MM.1S (cell line): ENCODE measurements around the gene GJB4.

Experiments
- DNase-seq: peaks from one replicate; pipeline ENCODE4 v3.0.0-alpha.2; 2015
- H2AFZ ChIP-seq: fragments of 300-600 bp; sonication (generic); 2 replicates; pipeline ENCODE4 v1.6.0; 2016; ENCODE audit warnings: antibody characterized with exemption, low read length
- H3F3A ChIP-seq: fragments of 300-600 bp; sonication (generic); 2 replicates; pipeline ENCODE4 v1.6.1; 2016; ENCODE audit warnings: mild to moderate bottlenecking, antibody characterized with exemption, low read length, moderate library complexity, mixed read lengths; ENCODE audit not compliant: insufficient read depth
- H3K27ac ChIP-seq: fragments of 300-600 bp; sonication (generic); 2 replicates; pipeline ENCODE4 v1.5.1; 2016; ENCODE audit warnings: mild to moderate bottlenecking, low read length
- H3K27me3 ChIP-seq: fragments of 300-600 bp; sonication (generic); replicated peaks from 2 replicates; pipeline ENCODE4 v1.6.0; 2016; ENCODE audit warnings: low read length; ENCODE audit not compliant: insufficient read depth
- H3K36me3 ChIP-seq: fragments of 300-600 bp; sonication (generic); replicated peaks from 2 replicates; pipeline ENCODE4 v1.6.1; 2016; ENCODE audit warnings: mild to moderate bottlenecking, low read length, mixed read lengths; ENCODE audit not compliant: insufficient read depth
- H3K4me1 ChIP-seq: fragments of 300-600 bp; sonication (generic); 2 replicates; pipeline ENCODE4 v1.6.1; 2016; ENCODE audit warnings: low read length, mixed read lengths
- H3K4me2 ChIP-seq: fragments of 300-600 bp; sonication (generic); 2 replicates; pipeline ENCODE4 v1.6.0; 2016; ENCODE audit warnings: low read depth, low read length
- H3K4me3 ChIP-seq: fragments of 300-600 bp; sonication (generic); 2 replicates; pipeline ENCODE4 v1.5.1; 2016; ENCODE audit warnings: low read length, mixed read lengths
- H3K79me2 ChIP-seq: fragments of 300-600 bp; sonication (generic); 2 replicates; pipeline ENCODE4 v1.6.1; 2016; ENCODE audit warnings: mixed run types, low read length, mixed read lengths
- H3K9ac ChIP-seq: fragments of 300-600 bp; sonication (generic); 2 replicates; pipeline ENCODE4 v1.6.1; 2016; ENCODE audit warnings: low read length, mixed read lengths
- H3K9me2 ChIP-seq: fragments of 300-600 bp; sonication (generic); replicated peaks from 2 replicates; pipeline ENCODE4 v1.6.1; 2016; ENCODE audit warnings: mild to moderate bottlenecking, low read length, mixed read lengths; ENCODE audit not compliant: insufficient read depth
- H3K9me3 ChIP-seq: fragments of 300-600 bp; sonication (generic); replicated peaks from 2 replicates; pipeline ENCODE4 v1.6.1; 2016; ENCODE audit warnings: mild to moderate bottlenecking, low read length, mixed read lengths; ENCODE audit not compliant: insufficient read depth
- H4K20me1 ChIP-seq: fragments of 300-600 bp; sonication (generic); 2 replicates; pipeline ENCODE4 v1.6.1; 2016; ENCODE audit warnings: mild to moderate bottlenecking, low read length, moderate library complexity, mixed read lengths; ENCODE audit not compliant: insufficient read depth
- EZH2 ChIP-seq: fragments of 300-600 bp; sonication (generic); optimal IDR thresholded peaks from 2 replicates; pipeline ENCODE3; 2017; ENCODE audit warnings: low read depth, mild to moderate bottlenecking, antibody characterized with exemption, low read length, mixed read lengths
- EZH2phosphoT487 ChIP-seq: fragments of 300-600 bp; sonication (generic); IDR thresholded peaks from 2 replicates; pipeline ENCODE4 v1.6.1; 2018; ENCODE audit warnings: antibody characterized with exemption, low read length
- TF ChIP-seq, protein P1 (sequence below): fragments of 300-600 bp; sonication (generic); IDR thresholded peaks from 2 replicates; pipeline ENCODE4 v1.5.1; 2016; ENCODE audit warnings: antibody characterized with exemption, low read length, mixed read lengths

The GJB4 gene

DNA sequence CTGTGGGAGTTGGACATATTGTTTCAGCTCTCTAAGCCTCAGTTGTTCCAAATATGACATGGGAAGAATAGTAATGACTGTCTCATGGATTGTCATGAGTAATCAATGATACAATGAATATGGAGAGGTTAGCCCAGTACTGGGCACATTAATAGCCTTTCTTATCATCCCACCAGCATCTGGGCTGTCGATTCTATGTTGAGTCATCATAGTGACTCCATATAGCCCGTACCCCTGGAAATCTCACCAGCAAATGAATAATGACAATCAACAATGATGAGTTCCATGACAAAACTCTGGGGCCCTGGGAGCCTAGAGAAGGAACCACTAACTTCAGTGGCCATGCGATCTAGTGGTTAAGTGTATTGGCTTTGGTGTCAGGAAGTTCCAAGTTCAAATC lies 44.4 kb upstream of the GJB4 start:
- H3K27ac ChIP-seq: no peak overlapping the region
- no peaks in the 10 kb centered on the region for H3K9me3 ChIP-seq
- no peak overlapping the region for H3K4me2 ChIP-seq
- H3K4me1 ChIP-seq: no peaks in the 10 kb centered on the region
- no peak overlapping the region for H2AFZ ChIP-seq
- H3K9ac ChIP-seq: no peak overlapping the region
- H4K20me1 ChIP-seq: no peaks in the 10 kb centered on the region
- peaks cover 40% of the 10 kb centered on the region for H3K27me3 ChIP-seq
- no peak overlapping the region for H3K4me3 ChIP-seq
- no peaks in the 10 kb centered on the region for H3F3A ChIP-seq
- H3K36me3 ChIP-seq: no peaks in the 10 kb centered on the region
- no peak for DNase-seq
- no peak for TF ChIP-seq EZH2
- TF ChIP-seq EZH2phosphoT487: no peak
- TF ChIP-seq, protein P1, sequence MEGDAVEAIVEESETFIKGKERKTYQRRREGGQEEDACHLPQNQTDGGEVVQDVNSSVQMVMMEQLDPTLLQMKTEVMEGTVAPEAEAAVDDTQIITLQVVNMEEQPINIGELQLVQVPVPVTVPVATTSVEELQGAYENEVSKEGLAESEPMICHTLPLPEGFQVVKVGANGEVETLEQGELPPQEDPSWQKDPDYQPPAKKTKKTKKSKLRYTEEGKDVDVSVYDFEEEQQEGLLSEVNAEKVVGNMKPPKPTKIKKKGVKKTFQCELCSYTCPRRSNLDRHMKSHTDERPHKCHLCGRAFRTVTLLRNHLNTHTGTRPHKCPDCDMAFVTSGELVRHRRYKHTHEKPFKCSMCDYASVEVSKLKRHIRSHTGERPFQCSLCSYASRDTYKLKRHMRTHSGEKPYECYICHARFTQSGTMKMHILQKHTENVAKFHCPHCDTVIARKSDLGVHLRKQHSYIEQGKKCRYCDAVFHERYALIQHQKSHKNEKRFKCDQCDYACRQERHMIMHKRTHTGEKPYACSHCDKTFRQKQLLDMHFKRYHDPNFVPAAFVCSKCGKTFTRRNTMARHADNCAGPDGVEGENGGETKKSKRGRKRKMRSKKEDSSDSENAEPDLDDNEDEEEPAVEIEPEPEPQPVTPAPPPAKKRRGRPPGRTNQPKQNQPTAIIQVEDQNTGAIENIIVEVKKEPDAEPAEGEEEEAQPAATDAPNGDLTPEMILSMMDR: no peak
- H3K9me2 ChIP-seq: no peaks in the 10 kb centered on the region
- no peaks in the 10 kb centered on the region for H3K79me2 ChIP-seq

DNA sequence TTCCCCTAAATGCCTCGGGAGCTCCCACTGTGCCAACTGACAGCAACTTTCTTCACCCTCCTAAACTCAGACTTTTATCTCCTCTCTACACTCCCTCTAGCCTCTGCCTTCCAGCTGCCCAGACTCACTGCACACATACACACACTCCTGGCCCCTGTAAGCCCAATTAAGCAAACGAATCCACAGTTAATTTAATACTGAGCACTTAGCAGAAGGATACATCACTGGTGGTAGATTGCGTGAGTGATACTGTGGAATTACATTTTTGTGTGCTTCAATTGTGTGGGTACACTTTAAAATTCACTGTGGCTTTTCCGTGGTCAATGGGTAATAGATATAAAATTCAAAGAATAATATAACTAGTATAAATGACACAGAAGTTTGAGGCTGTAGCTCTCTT lies 38.3 kb upstream of the GJB4 start:
- no peaks in the 10 kb centered on the region for H3F3A ChIP-seq
- peaks cover 70% of the 10 kb centered on the region for H3K27me3 ChIP-seq

DNA sequence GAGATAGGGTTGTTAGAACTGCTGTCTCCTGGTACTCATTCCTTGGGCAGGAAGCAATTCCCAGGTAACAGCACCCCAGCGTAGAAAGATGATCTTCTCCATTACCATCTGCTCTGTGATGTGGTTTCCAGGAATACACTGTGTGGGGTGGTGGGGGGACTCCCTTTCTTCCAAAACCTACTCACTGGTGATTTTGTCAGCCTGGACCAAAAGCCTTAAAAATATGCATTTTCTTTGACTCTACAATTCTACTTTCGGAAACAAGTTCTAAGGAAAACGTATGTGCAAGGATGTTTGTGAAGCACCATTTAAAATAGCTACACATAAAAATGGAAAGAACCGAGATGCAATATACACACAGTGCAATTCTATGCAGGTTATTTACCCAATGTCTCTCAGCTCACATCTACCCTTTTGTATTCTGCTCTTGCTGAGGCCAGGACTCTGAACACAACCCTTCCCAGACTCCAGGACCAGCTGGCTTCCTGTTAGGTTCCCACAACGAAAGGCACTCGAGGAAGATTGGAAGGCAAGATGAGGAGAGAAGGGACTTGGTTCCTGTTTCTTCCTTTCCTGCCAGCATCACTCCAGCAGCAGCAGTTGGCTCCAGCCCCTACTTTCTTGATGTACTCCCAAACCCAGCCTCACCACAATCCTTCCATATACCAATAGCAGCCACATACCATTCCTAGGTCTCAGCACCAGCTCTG lies 37.7 kb upstream of the GJB4 start:
- TF ChIP-seq EZH2phosphoT487: no peak
- no peak for TF ChIP-seq EZH2
- TF ChIP-seq, protein P1: no peak
- Histone ChIP-seq H3K27me3 (peaks cover 75% of the 10 kb centered on the region), H2AFZ (no peak overlapping the region), H3F3A (no peaks in the 10 kb centered on the region), H3K9me3 (no peaks in the 10 kb centered on the region), H3K9me2 (no peaks in the 10 kb centered on the region), H3K4me1 (no peaks in the 10 kb centered on the region), H3K9ac (no peak overlapping the region), H4K20me1 (no peaks in the 10 kb centered on the region), H3K4me3 (no peak overlapping the region), H3K79me2 (no peaks in the 10 kb centered on the region), H3K36me3 (no peaks in the 10 kb centered on the region), H3K27ac (no peak overlapping the region), H3K4me2 (no peak overlapping the region)
- DNase-seq: no peak

More for the DNA sequence above, 38.3 kb upstream of the GJB4 start:
- no peak for DNase-seq
- H3K36me3 ChIP-seq: no peaks in the 10 kb centered on the region
- no peak overlapping the region for H3K4me2 ChIP-seq
- H3K9me2 ChIP-seq: no peaks in the 10 kb centered on the region
- no peaks in the 10 kb centered on the region for H4K20me1 ChIP-seq
- no peak for TF ChIP-seq EZH2
- TF ChIP-seq, protein P1: no peak
- no peak for TF ChIP-seq EZH2phosphoT487
- no peak overlapping the region for H3K4me3 ChIP-seq
- no peaks in the 10 kb centered on the region for H3K9me3 ChIP-seq
- no peaks in the 10 kb centered on the region for H3K4me1 ChIP-seq
- no peak overlapping the region for H3K27ac ChIP-seq
- no peaks in the 10 kb centered on the region for H3K79me2 ChIP-seq
- H3K9ac ChIP-seq: no peak overlapping the region
- no peak overlapping the region for H2AFZ ChIP-seq
